Ovary (tissue), 9 donors: ENCODE measurements around the gene LRRN3. TPM values are rescaled to one million over a fixed set of nuclear protein-coding genes. Genes with fewer than 3 reads are reported as not detected.

ENCODE experiments used
- DNase-seq, 5 donors: peaks; one replicate each; pipeline ENCODE4 v3.0.0-alpha.2; 2019 to 2020
- H3K27ac ChIP-seq, 2 donors: fragments of 200-600 bp; one replicate each; pipeline versions ENCODE4 v1.5.1 to v1.8.0; 2019 to 2022
- H3K27me3 ChIP-seq: fragments of 200-600 bp; one replicate; pipeline ENCODE4 v1.8.0; 2022
- H3K36me3 ChIP-seq: fragments of 200-600 bp; sonication (generic); one replicate; pipeline ENCODE4 v1.5.1; 2019
- H3K4me1 ChIP-seq: one replicate; pipeline ENCODE4 v1.8.1; 2013; ENCODE audit warnings: mild to moderate bottlenecking, moderate library complexity; ENCODE audit not compliant: insufficient read depth
- H3K4me3 ChIP-seq: fragments of 200-600 bp; sonication (generic); one replicate; pipeline ENCODE4 v1.5.1; 2017
- H3K9me3 ChIP-seq, 2 donors: fragments of 200-600 bp in 1 of 2; sonication (generic) in 1 of 2; one replicate each; pipeline versions ENCODE4 v1.5.1 to v1.8.1; 2013 to 2019; ENCODE audit warnings: mild to moderate bottlenecking in 1 of 2, moderate library complexity in 1 of 2
- CTCF ChIP-seq, 3 donors: fragments of 450-650 bp in 2 of 3; fragments of 200-600 bp in 1 of 3; IDR thresholded peaks; one replicate each; pipeline versions ENCODE4 v1.5.1 to v1.8.0; 2016 to 2022; ENCODE audit warnings: antibody characterized with exemption in 3 of 3, mild to moderate bottlenecking in 1 of 3
- EP300 ChIP-seq: sonication (generic); formaldehyde crosslinking; IDR thresholded peaks from one replicate; pipeline ENCODE4 v1.6.1; 2017; ENCODE audit warnings: antibody characterized with exemption
- POLR2A ChIP-seq: fragments of 450-650 bp; IDR thresholded peaks from one replicate; pipeline ENCODE4 v1.6.1; 2017; ENCODE audit warnings: antibody characterized with exemption, mild to moderate bottlenecking, moderate library complexity
- whole genome bisulfite sequencing, 3 donors: extraction: QIAGEN DNeasy Blood & Tissue Kit in 1 of 3; methylation state at CpG; one replicate each; pipeline versions ENCODE4 v1.1.5 to v1.1.7; 2013 to 2017; 5-methylcytosine and 5-hydroxymethylcytosine counted together
- intact Hi-C, 4 donors: fragments of 100-400 bp; cut with DNase I; formaldehyde crosslinking; loops; one replicate each; pipeline versions ENCODE4 v1.11.0 to v1.15.1; 2022 to 2023
- polyA plus RNA-seq, 2 donors: library from polyadenylated mRNA; stranded (reverse); fragments of 200-250 nt in 1 of 2; fragments of 350-450 nt in 1 of 2; fragmentation: Illumina TruSeq in 1 of 2; extraction: RNeasy Lipid Tissue Mini Kit (QIAGEN cat#74804) in 1 of 2; gene quantifications; one replicate each; pipeline ENCODE4 v1.2.3, GENCODE V29; 2013 to 2014
- total RNA-seq, 7 donors: library from RNA; depleted of rRNA in 2 of 7; stranded (reverse); fragments of >200 nt in 2 of 7; fragmentation: NEBNext Ultra II Directional in 3 of 7; extraction: Animal tissue kit (Norgen Biotek cat#: 25700) in 3 of 7; gene quantifications; one replicate each; pipeline versions ENCODE4 v1.1.0 to v1.2.4, GENCODE V29; 2016 to 2023
- donor health status: DM: no; HTN: no; CAD: no; lungs with moderate emphysema.
- donor health status: DM: no; HTN: no; CAD: no.
- donor health status: Bipolar disorder and iron deficiency.
- donor health status: DM: yes; HTN: yes; CAD: no.
- donor health status: DM: no; HTN: no; CAD: no.
- donor health status: DM: yes; HTN: yes; CAD: no.

LRRN3 gene
- total and polyA plus RNA-seq, 9 donors, result 0.24 to 5.3 (median 1.1) TPM

GRCh38 chr7:111074071-111074747 lies 16.7 kb upstream of the LRRN3 start:
- Histone ChIP-seq H3K36me3 (no peaks in the 10 kb centered on the region), H3K9me3 (no peaks in the 10 kb centered on the region), H3K4me1 (no peaks in the 10 kb centered on the region), H3K4me3 (no peak overlapping the region), H3K27ac (no peak overlapping the region), H3K27me3 (no peaks in the 10 kb centered on the region)
- intact Hi-C loops, result no loop called here
- WGBS, 3 donors, result 66 to 77% (median 69%) methylated on average over 3 of the region's 3 CpGs
- TF ChIP-seq CTCF (IDR thresholded peaks at IDR 0.05) (no peak), EP300 (no peak), POLR2A (no peak)
- DNase-seq, result no peak

GRCh38 chr7:111074748-111075146 lies 16.2 kb upstream of the LRRN3 start:
- intact Hi-C loops, result no loop called here
- DNase-seq, result no peak
- no peaks in the 10 kb centered on the region for H3K27me3 ChIP-seq
- no peaks in the 10 kb centered on the region for H3K9me3 ChIP-seq
- no peak overlapping the region for H3K4me3 ChIP-seq
- H3K4me1 ChIP-seq, result no peaks in the 10 kb centered on the region
- H3K27ac ChIP-seq, result no peak overlapping the region
- WGBS, 3 donors, result 82 to 87% (median 85%) methylated on average over 6 of the region's 6 CpGs
- TF ChIP-seq POLR2A, result no peak
- no peak for TF ChIP-seq CTCF (IDR thresholded peaks at IDR 0.05)
- no peak for TF ChIP-seq EP300
- H3K36me3 ChIP-seq, result no peaks in the 10 kb centered on the region

GRCh38 chr7:111075498-111075897 lies 15.4 kb upstream of the LRRN3 start:
- no peaks in the 10 kb centered on the region for H3K36me3 ChIP-seq
- 89 to 90% (median 89%) methylated on average over 5 of the region's 5 CpGs for WGBS, 3 donors
- H3K9me3 ChIP-seq, result no peaks in the 10 kb centered on the region
- no peaks in the 10 kb centered on the region for H3K27me3 ChIP-seq
- H3K4me1 ChIP-seq, result no peaks in the 10 kb centered on the region
- H3K27ac ChIP-seq, result no peak overlapping the region
- DNase-seq, result no peak
- no peak overlapping the region for H3K4me3 ChIP-seq
- no peak for TF ChIP-seq EP300
- TF ChIP-seq CTCF (IDR thresholded peaks at IDR 0.05), result no peak
- no peak for TF ChIP-seq POLR2A
- intact Hi-C loops, result no loop called here

GRCh38 chr7:111076205-111076604 lies 14.7 kb upstream of the LRRN3 start:
- no peaks in the 10 kb centered on the region for H3K36me3 ChIP-seq
- no peaks in the 10 kb centered on the region for H3K27me3 ChIP-seq
- no peak for TF ChIP-seq CTCF (IDR thresholded peaks at IDR 0.05)
- TF ChIP-seq POLR2A, result no peak
- no peak for TF ChIP-seq EP300
- H3K27ac ChIP-seq, result no peak overlapping the region
- no peaks in the 10 kb centered on the region for H3K9me3 ChIP-seq
- no peak overlapping the region for H3K4me3 ChIP-seq
- intact Hi-C loops, result no loop called here
- H3K4me1 ChIP-seq, result no peaks in the 10 kb centered on the region
- DNase-seq, result no peak
